Measurements from ENCODE around the gene UBAC2.

DNA sequence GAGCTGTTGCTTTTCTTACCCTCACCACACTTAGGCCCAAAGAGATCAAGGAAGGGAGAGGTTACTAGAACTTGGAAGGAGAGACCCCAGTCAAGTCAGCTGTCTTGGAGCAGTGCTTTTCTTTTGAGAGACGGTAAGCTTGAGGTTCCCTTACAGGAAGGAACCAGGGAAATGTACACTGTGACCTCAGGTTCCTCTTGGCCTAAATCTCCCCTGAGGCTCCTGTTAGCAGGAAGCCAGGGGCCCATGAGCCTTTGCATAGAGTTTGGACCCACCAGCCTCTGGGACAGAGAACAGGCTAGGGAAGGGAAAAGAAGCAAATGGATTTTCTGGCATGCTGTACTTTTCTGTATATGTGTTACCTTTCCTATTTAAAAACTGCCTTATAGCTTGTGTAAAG is 63.4 kb downstream of the UBAC2 start:
- TF ChIP-seq, protein P1, sequence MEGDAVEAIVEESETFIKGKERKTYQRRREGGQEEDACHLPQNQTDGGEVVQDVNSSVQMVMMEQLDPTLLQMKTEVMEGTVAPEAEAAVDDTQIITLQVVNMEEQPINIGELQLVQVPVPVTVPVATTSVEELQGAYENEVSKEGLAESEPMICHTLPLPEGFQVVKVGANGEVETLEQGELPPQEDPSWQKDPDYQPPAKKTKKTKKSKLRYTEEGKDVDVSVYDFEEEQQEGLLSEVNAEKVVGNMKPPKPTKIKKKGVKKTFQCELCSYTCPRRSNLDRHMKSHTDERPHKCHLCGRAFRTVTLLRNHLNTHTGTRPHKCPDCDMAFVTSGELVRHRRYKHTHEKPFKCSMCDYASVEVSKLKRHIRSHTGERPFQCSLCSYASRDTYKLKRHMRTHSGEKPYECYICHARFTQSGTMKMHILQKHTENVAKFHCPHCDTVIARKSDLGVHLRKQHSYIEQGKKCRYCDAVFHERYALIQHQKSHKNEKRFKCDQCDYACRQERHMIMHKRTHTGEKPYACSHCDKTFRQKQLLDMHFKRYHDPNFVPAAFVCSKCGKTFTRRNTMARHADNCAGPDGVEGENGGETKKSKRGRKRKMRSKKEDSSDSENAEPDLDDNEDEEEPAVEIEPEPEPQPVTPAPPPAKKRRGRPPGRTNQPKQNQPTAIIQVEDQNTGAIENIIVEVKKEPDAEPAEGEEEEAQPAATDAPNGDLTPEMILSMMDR (IDR thresholded peaks at IDR 0.05) = no peak
- TF ChIP-seq POLR2AphosphoS5 (IDR thresholded peaks at IDR 0.05; ENCODE audit: insufficient read depth in 1 of 2, low read depth in 1 of 2) = no peak
- TF ChIP-seq POLR2A (IDR thresholded peaks at IDR 0.05) = no peak
